Hematopoietic multipotent progenitor cell treated with erythropoietin and hydrocortisone succinate and interleukin-3 and kit ligand, for 6 days (in vitro differentiated cells): ENCODE data around the gene DBN1.
A peak's percentile ranks its signal among the peaks of the same experiment; 100 is the strongest.

Source experiments
- DNase-seq: peaks from one replicate; pipeline ENCODE4 v3.0.0-alpha.2; 2015

DBN1 gene

GRCh38 chr5:177504086-177505056 is 30.9 kb upstream of the DBN1 start:
- no peak for DNase-seq

- no peak for DNase-seq
Observed at GRCh38 chr5:177503351-177504085, 30.1 kb upstream of the DBN1 start.

GRCh38 chr5:177502886-177503285 is 29.5 kb upstream of the DBN1 start:
- no peak for DNase-seq

- DNase-seq, result no peak
Observed at GRCh38 chr5:177501874-177502678, 28.6 kb upstream of the DBN1 start.

GRCh38 chr5:177500685-177501522 is 27.5 kb upstream of the DBN1 start:
- peak; percentile 94 for DNase-seq

GRCh38 chr5:177499842-177500241 is 26.4 kb upstream of the DBN1 start:
- no peak for DNase-seq

GRCh38 chr5:177498013-177498787 is 24.8 kb upstream of the DBN1 start:
- DNase-seq, result peak; percentile 71

GRCh38 chr5:177497292-177498012 is 24.0 kb upstream of the DBN1 start, which contains the start of gene PDLIM7:
TSS of gene PDLIM7 (minus strand) at chr5:177497604. CDS start at chr5:177496512, 1,092 bp downstream.
- DNase-seq, result peak; percentile 98

GRCh38 chr5:177496727-177497291 is 23.4 kb upstream of the DBN1 start:
- DNase-seq, result peak; percentile 47

- DNase-seq, result peak; percentile 52
Observed at GRCh38 chr5:177496070-177496726, 22.8 kb upstream of the DBN1 start.

- peak; percentile 51 for DNase-seq
Observed at GRCh38 chr5:177495243-177496060, 22.0 kb upstream of the DBN1 start.

- peak; percentile 71 for DNase-seq
Observed at GRCh38 chr5:177494346-177495195, 21.1 kb upstream of the DBN1 start.

GRCh38 chr5:177493795-177494345 is 20.4 kb upstream of the DBN1 start:
- no peak for DNase-seq

GRCh38 chr5:177492841-177493240 is 19.4 kb upstream of the DBN1 start:
- no peak for DNase-seq

- DNase-seq, result no peak
Observed at GRCh38 chr5:177491983-177492746, 18.7 kb upstream of the DBN1 start.

GRCh38 chr5:177491429-177491945 is 18.1 kb upstream of the DBN1 start:
- DNase-seq, result peak; percentile 58
